Adrenal gland (tissue), 12 donors: ENCODE results near the gene NPR1. TPM values are rescaled to one million over a fixed set of nuclear protein-coding genes. Genes with fewer than 3 reads are reported as not detected.

ENCODE experiments used
- DNase-seq, 7 donors: peaks; one replicate each; pipeline ENCODE4 v3.0.0-alpha.2; 2019 to 2020
- H3K27ac ChIP-seq, 5 donors: fragments of 200-600 bp; sonication (generic) in 4 of 5; 1 replicate in 3 of 5; 2 replicates in 2 of 5; pipeline versions ENCODE4 v1.5.1 to v1.8.0; 2016 to 2020; ENCODE audit warnings: mild to moderate bottlenecking in 1 of 5
- H3K27me3 ChIP-seq: fragments of 200-600 bp; 2 replicates; pipeline ENCODE4 v1.8.0; 2021
- H3K36me3 ChIP-seq, 2 donors: fragments of 200-600 bp; replicated peaks in 1 of 2; 1 replicate in 1 of 2; 2 replicates in 1 of 2; pipeline versions ENCODE4 v1.5.1 to v1.8.0; 2018 to 2022
- H3K4me1 ChIP-seq, 2 donors: fragments of 200-600 bp; replicated peaks in 1 of 2; 1 replicate in 1 of 2; 2 replicates in 1 of 2; pipeline versions ENCODE4 v1.5.1 to v1.8.0; 2018 to 2021
- H3K4me3 ChIP-seq, 4 donors: fragments of 200-600 bp; sonication (generic) in 3 of 4; one replicate each; pipeline ENCODE4 v1.5.1; 2016 to 2018
- H3K9me3 ChIP-seq, 3 donors: fragments of 200-600 bp; sonication (generic) in 1 of 3; replicated peaks in 1 of 3; 1 replicate in 2 of 3; 2 replicates in 1 of 3; pipeline versions ENCODE4 v1.5.1 to v1.8.0; 2016 to 2021
- CTCF ChIP-seq, 6 experiments: fragments of 450-650 bp in 4 of 6; fragments of 200-600 bp in 2 of 6; sonication (generic) in 1 of 6; IDR thresholded peaks; 1 replicate in 5 of 6; 2 replicates in 1 of 6; pipeline versions ENCODE4 v1.5.1 to v1.8.0; 2016 to 2021; ENCODE audit warnings: antibody characterized with exemption in 6 of 6, mild to moderate bottlenecking in 2 of 6, moderate library complexity in 1 of 6
- POLR2A ChIP-seq, 2 donors: fragments of 450-650 bp; IDR thresholded peaks; one replicate each; pipeline ENCODE4 v1.6.1; 2017; ENCODE audit warnings: antibody characterized with exemption in 2 of 2, mild to moderate bottlenecking in 2 of 2, moderate library complexity in 1 of 2
- WGBS, 4 donors: extraction: QIAGEN DNeasy Blood & Tissue Kit in 2 of 4; methylation state at CpG; one replicate each; pipeline versions ENCODE4 v1.1.5 to v1.1.7; 2013 to 2017; 5-methylcytosine and 5-hydroxymethylcytosine counted together
- intact Hi-C, 2 donors: fragments of 100-400 bp; cut with DNase I; formaldehyde crosslinking; loops; one replicate each; pipeline versions ENCODE4 v1.14.1 to v1.15.0; 2022 to 2023
- polyA plus RNA-seq, 3 donors: library from polyadenylated mRNA; stranded (reverse); fragments of 200-250 nt in 2 of 3; fragments of 350-450 nt in 1 of 3; fragmentation: Illumina TruSeq in 1 of 3; extraction: RNeasy Lipid Tissue Mini Kit (QIAGEN cat#74804) in 1 of 3; gene quantifications; one replicate each; pipeline ENCODE4 v1.2.3, GENCODE V29; 2013 to 2014
- total RNA-seq, 9 donors: library from RNA; depleted of rRNA in 4 of 9; stranded (reverse); fragments of >200 nt in 4 of 9; fragments of 120-200 nt in 1 of 9; fragmentation: NEBNext Ultra II Directional in 1 of 9; extraction: Animal tissue kit (Norgen Biotek cat#: 25700) in 1 of 9; gene quantifications; one replicate each; pipeline versions ENCODE4 v1.1.0 to v1.2.4, GENCODE V29; 2013 to 2023
- donor health status: healthy with polysubstance abuse.
- donor health status: Bipolar disorder and iron deficiency.
- donor health status: DM: yes; HTN: yes; CAD: no.
- donor health status: DM: no; HTN: no; CAD: no.
- donor health status: DM: no; HTN: no; CAD: no.
- donor health status: DM: yes; HTN: yes; CAD: no.

Gene NPR1
- total and polyA plus RNA-seq, 12 donors: 7.9 to 47.9 (median 19.6) TPM

- H3K4me1 ChIP-seq: peaks cover 16 to 33% of the 10 kb centered on the region in 2 donors
- peak overlapping the region; percentile 90 to 98 (median 94) for H3K27ac ChIP-seq
- intact Hi-C loops: no loop called here
- H3K36me3 ChIP-seq: no peaks in the 10 kb centered on the region
- WGBS, 4 donors: 0 to 1% (median 1%) methylated on average over 15 to 19 of the region's 19 CpGs
- H3K4me3 ChIP-seq: peak overlapping the region; percentile 74 to 94 (median 78)
- H3K9me3 ChIP-seq: no peaks in the 10 kb centered on the region
- DNase-seq: peak; percentile 40 to 69 (median 59)
- TF ChIP-seq CTCF (IDR thresholded peaks at IDR 0.05) (peak in 1 of 6 experiments; percentile 20), POLR2A (IDR thresholded peaks at IDR 0.05) (peak in 1 of 2 donors; percentile 0)
- H3K27me3 ChIP-seq: no peaks in the 10 kb centered on the region
These were observed 50.0 kb downstream of the NPR1 start for GRCh38 chr1:153728305-153729066.

- Histone ChIP-seq H3K27ac (peak overlapping the region in 2 of 5 donors; percentile 36 to 98), H3K27me3 (no peaks in the 10 kb centered on the region), H3K36me3 (no peaks in the 10 kb centered on the region), H3K9me3 (no peaks in the 10 kb centered on the region), H3K4me3 (no peak overlapping the region), H3K4me1 (peaks cover 27 to 52% of the 10 kb centered on the region in 2 donors)
- 62 to 69% (median 65%) methylated on average over 5 of the region's 5 CpGs for WGBS, 4 donors
- DNase-seq: no peak
- intact Hi-C loops: no loop called here
- TF ChIP-seq CTCF (IDR thresholded peaks at IDR 0.05) (no peak), POLR2A (IDR thresholded peaks at IDR 0.05) (no peak)
These were observed 52.0 kb downstream of the NPR1 start for GRCh38 chr1:153730468-153730988.

GRCh38 chr1:153733970-153734369 is 55.5 kb downstream of the NPR1 start:
- H3K27ac ChIP-seq: peak overlapping the region; percentile 6 to 83 (median 52)
- TF ChIP-seq CTCF (IDR thresholded peaks at IDR 0.05) (no peak), POLR2A (IDR thresholded peaks at IDR 0.05) (no peak)
- H3K9me3 ChIP-seq: no peaks in the 10 kb centered on the region
- peaks cover 24 to 45% of the 10 kb centered on the region in 2 donors for H3K4me1 ChIP-seq
- no peaks in the 10 kb centered on the region for H3K27me3 ChIP-seq
- DNase-seq: no peak
- intact Hi-C loops: no loop called here
- H3K4me3 ChIP-seq: no peak overlapping the region
- 42 to 62% (median 54%) methylated on average over 1 of the region's 1 CpG for WGBS, 4 donors
- H3K36me3 ChIP-seq: no peaks in the 10 kb centered on the region

GRCh38 chr1:153734396-153735089 is 56.1 kb downstream of the NPR1 start:
- WGBS, 4 donors: 32 to 40% (median 37%) methylated on average over 3 of the region's 3 CpGs
- Histone ChIP-seq H3K9me3 (no peaks in the 10 kb centered on the region), H3K27ac (peak overlapping the region; percentile 6 to 83 (median 52)), H3K36me3 (no peaks in the 10 kb centered on the region), H3K4me1 (peaks cover 19 to 39% of the 10 kb centered on the region in 2 donors), H3K27me3 (no peaks in the 10 kb centered on the region), H3K4me3 (no peak overlapping the region)
- intact Hi-C loops: no loop called here
- peak in 5 of 7 donors; percentile 39 to 59 (median 41) for DNase-seq
- TF ChIP-seq POLR2A (IDR thresholded peaks at IDR 0.05): no peak
